Left forelimb (tissue), 1 donor: Measurements from ENCODE around the gene FAM13B.
"Not testable (repeated sequence)": the region's sequence is repeated elsewhere in the genome, so short reads cannot be mapped to it uniquely, and the experiment has no call there.

Experiments
- DNase-seq: peaks from one replicate; pipeline ENCODE4 v3.0.0-alpha.2; 2018; ENCODE audit warnings: low spot score

The FAM13B gene

DNA sequence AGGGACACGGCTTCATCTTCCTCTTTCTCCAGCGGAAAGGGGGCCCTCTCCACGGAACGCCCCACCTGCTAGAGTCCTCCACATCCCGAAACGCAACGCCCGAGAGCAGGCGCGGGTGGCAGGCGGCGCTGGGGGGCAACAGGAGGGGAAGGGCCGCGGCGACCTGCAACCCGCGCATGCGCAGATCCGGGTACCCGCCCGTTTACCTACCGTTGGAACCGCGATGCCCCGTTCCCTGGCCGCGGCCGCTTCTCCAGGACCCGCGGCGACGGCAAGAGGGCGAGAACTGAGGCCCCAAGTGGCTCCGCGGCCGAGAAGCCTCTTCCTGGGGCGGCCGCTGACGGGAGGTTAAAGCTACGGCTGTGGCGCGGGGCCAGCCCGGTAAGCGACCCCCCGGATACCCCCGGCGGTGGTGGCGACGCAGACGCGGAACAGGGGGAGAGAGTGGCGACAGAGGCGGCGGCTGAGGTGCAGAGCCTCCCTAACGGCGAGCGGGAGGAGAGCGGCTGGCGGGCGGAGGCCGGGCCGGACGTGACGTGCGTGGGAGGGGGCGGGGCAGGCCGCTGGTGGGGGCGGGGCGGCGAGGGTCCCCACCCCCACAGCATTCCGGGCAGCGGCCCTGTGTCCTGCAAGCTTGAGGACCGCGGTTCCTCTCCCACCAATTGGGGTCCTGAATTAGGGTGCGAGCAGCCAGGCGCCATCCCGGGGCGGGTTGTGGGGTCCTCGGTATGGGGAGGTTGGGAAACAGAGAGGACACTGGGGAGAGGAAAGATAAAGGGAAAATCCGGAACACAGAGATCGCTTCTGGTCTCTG is at the start of gene FAM13B:
Gene FAM13B, minus strand, starts transcription at position 508 of the 814 bp plus-strand sequence. CDS start 13,968 bp downstream, outside the sequence.
- peak; percentile 94 for DNase-seq

DNA sequence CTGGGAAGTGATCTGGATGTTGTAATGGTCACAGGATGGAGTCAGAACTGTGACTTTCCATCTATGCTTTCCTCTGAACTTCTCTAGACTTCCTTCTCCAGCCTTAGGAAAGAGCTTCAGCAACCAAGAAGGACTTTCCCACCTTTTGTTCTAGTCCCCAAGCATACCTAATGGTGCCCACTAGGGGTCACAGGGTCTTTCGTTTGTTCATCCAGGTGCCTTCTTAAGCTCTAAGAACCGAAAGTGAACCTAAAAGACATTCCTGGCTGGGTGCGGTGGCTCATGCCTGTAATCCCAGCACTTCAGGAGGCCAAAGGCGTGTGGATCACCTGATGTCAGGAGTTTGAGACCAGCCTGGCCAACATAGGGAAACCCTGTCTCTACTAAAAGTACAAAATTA is 49.2 kb upstream of the FAM13B start:
- no peak for DNase-seq

DNA sequence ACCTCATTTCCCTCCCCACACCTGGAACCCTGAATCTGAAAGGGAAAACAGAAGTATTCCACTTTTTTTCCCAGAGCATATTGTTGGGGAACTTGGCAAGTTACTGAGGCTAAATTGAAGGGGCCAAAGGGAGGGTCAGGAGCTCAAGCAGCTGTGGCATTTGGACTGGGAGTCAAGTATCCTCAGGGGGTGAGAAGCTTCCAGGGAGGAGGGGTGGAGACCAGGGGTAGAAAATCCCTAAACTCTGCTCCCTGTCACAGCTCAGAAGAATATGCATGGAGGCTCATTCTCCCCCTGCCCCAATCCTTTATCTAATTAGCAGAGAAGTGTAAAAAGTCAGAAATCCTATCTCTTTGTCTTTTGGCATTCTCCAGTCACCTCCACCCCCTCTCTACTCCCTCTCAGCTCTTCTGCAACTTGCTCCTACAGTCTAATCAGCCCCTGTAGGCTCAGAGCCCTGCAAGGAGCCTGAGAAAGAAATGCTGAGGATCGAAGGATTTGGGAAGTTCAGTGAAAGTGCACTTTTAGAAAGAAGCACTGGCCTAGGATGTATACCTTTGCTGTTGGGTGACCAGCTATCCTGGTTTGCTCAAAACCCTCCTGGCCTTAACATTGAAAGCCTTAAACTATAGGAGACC is 45.2 kb upstream of the FAM13B start:
- DNase-seq: no peak

DNA sequence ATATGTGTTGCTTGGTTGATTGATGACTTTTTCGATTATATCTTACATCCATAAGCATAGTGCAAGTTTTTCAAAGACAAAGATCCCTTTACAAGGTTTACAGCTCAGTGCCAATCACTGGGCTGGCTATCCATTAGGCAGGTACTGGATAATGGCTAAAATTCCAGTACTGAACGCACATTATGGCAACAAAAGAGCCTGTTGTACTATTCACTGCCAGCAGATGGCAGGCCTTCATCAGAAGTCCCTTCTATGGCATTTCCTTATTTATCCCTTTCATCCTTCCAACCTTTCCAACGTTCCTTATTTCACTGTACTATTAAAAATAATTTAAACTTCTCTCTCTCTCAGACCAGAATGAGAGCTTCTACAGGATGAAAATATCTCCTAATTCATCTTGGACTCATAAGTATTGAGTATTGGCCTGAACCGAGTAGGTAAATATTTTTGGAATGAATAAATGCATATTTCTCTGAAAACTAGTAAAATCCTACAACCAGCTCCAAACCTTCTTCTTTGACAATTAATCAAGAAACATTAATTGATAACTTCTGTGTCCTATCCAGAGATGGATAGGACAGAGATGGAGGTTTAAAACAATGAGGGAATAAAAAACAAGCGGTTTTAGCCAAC is 44.3 kb upstream of the FAM13B start:
- DNase-seq: no peak

DNA sequence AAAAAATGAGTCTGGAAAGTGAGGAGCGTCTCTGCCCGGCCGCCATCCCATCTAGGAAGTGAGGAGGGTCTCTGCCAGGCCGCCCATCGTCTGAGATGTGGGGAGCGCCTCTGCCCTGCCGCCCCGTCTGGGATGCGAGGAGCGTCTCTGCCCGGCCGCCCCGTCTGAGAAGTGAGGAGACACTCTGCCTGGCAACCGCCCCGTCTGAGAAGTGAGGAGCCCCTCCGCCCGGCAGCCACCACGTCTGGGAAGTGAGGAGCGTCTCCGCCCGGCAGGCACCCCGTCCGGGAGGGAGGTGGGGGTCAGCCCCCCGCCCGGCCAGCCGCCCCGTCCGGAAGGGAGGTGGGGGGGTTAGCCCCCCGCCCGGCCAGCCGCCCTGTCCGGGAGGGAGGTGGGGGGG is 37.1 kb upstream of the FAM13B start:
- DNase-seq: not testable (repeated sequence)

DNA sequence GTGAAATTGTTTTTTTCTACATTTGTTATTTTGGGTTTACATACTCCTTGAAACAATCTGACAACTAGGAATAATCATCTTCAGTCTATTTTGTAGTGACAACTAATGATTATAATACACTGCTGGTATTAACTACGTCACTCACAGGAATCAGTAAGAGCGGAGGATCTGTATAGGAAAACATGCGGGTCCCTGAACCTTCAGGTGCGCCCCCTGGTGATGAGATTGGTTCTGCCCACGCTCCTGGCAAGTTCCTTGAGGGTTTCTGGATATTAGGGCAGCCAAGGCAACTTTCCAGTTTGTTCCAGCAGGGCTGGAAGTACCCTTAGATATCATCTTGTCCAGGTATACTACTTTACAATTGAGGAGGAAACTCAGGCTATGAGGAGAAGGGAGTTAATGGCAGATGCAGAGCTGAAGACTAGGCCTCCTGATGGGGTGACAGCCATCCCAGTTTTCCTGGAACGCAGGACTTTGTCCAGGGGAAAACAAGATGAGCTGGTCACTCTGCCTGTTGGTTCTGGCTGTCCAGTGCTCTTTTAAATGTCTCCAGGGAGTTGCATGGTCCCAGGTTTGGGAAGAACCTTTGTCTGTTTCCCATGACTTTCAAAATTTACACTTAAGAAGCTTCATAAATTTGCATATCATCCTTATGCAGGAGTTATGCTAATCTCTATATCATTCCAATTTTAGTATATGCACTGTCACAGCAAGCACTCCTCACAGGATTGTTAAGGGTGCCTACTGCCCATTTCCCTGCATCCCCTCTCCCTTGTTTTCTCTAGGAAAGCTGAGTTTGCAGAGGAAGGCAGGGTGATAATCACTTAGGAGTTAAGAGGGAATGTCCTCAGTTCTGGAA is 36.1 kb upstream of the FAM13B start:
- DNase-seq: no peak

DNA sequence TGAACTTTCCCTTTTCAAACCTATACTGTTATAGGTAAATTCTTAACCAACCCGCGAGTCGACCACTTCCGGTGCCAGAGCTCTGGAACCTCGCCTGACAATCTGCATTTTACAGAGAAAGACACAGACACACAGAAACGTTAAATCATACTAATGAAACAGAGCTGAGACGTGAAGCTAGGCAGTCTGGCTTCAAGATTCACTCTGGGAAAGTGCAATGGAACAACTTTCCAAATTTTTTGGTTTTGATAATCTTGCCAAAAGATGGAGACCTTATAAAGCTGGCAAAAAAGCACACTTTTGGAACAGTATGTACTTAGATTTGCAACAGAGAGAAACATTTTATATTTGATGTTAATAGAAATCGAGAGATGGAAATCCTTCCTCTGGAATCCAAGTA is 35.1 kb upstream of the FAM13B start:
- DNase-seq: no peak

DNA sequence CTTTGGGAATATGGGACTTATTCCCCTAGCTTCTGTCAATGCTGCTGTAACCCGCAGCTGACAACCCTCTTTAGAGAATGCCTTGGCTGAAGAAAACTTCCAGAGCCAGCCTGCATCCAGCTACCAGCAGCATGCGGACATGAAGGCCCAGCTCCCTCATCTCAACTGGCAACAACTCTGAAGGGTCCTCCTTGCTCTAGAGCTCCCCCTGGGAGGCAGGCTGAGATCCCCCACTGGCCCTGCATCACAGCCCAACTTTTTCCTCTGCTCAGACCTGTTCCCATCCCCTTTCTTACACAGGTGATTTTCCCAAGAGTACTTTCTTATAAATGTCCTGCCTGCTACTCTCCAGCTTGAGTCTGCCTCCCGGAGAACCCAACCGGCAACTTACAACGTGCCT is 32.2 kb upstream of the FAM13B start:
- no peak for DNase-seq

DNA sequence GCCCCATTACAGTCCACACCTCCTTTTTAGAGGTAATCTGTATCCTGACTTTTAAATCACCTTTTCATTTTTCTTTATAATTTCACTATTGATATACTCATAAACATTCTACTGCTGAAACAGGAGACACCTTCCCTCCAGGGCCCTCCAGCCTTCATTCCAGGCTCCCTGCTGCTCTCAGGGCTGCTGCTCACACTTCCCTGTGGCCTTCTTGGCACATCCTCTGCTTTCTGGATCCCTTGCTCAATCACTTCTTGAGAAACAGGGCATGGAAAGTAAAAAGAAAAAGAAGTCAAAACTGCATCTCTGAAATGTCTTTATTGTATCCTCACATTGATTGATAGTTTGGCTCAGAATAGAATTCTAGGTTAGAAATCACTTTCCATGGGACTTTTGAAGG is 31.6 kb upstream of the FAM13B start:
- DNase-seq: no peak

DNA sequence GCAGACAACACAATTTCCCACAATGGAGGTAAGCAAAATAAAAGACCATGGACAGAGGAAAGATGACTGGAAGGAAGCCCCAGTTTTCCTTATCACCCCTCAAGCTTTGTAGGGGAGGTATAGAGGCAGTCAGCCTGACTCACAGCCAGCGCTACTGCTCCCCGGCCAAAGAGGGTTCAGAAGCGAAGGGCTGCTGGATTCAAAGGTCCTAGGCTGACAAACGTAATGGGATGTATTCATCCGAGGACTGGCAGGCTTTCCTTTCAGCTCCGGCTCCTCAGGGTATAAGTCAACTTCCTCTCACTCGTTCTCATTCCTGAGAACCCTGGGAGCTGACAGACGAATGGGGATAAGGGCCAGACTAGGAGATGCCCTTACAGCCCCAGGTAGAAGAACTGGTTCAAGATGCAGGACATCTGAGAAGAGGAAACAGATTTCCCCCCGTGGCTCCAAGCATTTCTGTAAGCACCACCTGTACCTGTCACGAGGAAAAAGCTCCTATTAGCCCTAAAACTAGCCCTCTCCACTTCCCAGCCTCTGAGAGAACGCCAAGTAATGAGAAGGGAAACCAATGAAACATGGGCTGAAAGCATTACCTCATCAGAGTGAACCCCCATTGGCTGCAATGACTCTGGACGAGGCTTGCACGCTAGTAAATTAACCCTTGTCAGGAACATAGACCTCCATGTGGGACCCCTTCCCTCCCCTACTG is 22.1 kb upstream of the FAM13B start:
- no peak for DNase-seq

DNA sequence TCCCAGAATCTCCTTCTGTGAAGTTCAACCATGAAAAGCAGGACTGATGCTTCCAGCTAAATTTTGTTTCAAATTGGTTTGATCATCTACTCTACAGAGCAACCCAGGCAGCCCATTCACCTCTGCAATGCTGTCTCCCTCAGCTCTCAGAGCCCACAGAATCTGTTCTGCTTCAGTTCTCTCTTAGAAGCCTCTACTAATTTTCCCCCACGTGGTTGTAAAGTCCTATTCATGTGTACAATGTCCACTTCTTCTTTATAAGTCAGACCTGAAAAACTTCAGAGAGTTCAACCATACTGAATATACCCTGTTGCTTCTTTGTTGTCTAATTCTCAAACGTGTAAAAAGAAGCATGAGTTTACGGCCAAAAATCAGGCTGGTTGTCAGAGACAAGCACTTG is 21.3 kb upstream of the FAM13B start:
- no peak for DNase-seq

DNA sequence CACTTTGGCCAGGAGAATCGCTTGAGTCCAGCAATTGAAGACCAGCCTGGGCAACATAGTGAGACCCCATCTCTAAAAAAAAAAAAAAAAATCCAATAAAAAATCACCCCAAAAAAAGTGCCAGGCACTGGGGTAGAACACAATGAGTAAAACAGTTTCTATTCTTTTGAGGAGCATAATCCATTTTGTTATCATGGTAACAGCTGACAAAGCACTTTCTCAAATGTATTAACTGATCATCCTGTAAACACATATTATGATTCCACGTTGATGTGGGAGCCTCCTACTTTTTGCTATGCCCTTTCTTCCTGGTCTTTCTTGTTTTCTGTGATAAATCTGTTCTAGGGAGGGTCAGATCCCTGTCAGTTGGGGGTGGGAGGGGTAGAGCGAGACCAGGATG is 20.7 kb upstream of the FAM13B start:
- no peak for DNase-seq

DNA sequence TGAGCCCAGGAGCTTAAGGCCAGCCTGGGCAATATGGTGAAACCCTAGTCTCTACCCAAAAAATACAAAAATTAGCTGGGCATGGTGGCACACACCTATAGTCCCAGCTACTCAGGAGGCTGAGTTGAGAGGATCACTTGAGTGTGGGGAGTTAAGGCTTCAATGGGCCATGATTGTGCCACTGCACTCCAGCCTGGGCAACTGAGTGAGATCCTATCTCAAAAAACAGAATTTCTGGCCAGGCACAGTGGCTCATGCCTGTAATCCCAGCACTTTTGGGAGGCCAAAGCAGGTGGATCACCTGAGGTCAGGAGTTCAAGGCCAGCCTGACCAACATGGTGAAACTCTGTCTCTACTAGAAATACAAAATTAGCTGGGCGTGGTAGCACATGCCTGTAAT is 19.8 kb upstream of the FAM13B start:
- not testable (repeated sequence) for DNase-seq

DNA sequence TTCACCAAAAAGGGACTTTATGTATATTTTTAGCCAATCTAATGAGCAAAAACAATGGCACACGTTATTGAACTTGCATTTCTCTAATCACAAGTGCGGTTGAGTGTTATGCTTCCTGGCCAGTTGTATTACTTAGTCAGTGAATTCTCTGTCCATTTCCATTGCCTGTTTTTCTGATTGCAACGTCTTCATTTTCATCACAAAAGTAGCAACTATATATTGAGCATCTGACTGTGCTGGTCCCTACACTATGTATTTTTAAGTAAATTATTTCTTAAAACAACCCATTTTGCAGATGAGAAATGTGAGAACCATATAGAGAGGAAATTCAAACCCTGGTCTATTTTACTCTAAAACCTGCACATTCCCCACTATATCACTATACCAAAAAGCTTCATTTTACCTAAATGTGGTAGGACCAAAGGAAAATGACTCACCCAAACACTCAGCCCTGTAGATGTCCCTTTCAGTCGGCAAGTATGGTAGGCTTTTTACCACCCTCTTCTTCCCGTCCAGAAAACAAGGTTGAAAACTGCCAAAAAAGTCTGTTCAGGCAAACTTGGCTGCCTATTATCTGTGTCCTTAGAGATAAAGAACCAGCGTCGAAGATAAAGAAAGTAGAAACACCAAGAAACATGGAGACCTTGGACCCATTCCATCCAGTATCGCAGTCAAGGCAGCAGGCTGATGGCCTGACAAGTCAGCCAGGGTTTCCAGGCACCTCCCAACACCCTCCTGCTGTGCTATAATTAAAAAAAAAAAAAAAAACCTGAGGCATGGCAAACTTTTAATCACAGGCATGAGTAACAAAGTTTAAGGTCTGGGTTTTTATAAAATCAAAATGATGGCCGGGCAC is 18.8 kb upstream of the FAM13B start:
- DNase-seq: no peak

DNA sequence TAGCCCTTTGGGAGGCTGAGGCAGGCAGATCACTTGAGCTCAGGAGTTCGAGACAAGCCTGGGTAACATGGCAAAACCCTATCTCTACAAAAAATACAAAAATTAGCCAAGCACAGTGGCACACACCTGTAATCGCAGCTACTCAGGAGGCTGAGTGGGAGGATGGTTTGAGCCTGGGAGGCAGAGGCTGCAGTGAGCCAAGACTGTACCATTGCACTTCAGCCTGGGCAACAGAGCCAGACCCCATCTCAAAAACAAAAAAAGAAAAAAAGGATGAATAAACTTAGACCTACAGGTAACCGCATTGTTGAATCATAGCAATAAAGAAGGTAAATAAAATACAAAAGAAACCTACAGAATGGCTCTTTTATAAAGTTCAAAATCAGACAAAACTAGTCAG is 12.4 kb upstream of the FAM13B start:
- not testable (repeated sequence) for DNase-seq

DNA sequence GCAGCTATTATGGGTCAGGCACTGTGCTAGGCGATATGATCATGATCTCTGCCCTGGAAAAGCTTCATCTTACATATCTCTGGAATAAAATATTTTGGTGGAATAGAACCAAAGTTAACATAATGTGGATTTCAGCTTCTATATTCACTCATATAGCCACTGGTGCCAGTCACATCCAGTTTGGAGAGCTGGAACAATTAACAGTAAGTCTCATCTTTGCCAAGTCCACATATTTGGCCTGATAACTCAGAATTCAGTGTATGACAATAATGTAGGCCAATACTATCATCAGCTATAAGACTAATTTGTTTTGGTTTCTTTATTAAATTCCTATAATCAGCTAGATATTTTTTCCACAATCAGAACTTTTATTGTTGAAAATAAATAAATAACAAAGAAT is 5.9 kb upstream of the FAM13B start:
- no peak for DNase-seq

DNA sequence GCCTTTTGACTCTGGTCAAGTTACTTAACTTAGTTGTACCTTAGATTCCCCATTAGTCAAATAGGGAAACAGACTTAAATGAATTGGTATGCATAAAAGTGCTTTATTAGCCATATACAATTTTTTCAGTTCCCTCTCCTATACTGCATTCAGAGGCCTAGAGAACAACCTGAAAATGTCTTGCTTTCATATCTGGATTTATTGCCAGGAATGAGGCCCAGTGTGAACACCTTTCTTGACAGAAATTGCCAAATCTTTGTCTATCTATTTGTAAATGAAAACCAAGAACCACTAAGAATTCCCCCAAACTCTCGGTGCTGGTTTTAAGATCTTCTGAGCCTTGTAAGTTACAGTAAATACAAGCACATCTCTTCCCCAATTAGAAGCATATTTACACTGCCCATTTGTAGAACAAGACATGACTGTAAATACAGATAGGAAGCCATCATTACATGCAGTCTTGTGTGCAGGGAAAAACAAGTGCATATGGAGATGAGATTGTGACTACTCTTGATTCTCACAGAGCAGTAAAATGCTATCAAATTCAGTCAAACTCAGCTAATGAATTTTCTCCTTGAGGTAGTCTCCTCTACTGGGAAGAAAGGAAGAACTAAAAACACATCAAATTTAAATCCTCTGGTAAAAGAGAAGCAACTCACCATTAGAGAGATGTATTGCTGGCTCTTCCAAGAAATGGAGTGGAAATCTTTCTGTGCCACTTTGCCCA is 5.2 kb upstream of the FAM13B start:
- no peak for DNase-seq

DNA sequence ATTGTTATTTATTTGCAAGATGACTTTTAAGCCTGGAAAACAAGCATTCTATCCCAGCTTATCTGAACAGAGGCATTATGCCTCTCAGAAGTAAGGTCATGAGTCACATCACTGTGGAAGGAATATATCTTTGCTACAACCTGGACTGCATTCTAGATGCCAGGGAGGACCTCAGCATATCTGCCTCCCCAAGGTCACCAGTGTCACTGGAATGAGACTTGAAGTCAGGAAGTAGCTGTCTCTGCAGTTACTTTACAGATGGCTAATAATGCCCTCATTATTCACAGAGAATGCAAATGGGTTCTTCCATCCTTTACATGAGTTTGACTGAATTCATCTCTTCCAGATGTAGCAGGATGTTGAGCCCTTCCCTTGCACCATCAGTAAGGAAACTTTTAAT is 4.4 kb upstream of the FAM13B start:
- no peak for DNase-seq

DNA sequence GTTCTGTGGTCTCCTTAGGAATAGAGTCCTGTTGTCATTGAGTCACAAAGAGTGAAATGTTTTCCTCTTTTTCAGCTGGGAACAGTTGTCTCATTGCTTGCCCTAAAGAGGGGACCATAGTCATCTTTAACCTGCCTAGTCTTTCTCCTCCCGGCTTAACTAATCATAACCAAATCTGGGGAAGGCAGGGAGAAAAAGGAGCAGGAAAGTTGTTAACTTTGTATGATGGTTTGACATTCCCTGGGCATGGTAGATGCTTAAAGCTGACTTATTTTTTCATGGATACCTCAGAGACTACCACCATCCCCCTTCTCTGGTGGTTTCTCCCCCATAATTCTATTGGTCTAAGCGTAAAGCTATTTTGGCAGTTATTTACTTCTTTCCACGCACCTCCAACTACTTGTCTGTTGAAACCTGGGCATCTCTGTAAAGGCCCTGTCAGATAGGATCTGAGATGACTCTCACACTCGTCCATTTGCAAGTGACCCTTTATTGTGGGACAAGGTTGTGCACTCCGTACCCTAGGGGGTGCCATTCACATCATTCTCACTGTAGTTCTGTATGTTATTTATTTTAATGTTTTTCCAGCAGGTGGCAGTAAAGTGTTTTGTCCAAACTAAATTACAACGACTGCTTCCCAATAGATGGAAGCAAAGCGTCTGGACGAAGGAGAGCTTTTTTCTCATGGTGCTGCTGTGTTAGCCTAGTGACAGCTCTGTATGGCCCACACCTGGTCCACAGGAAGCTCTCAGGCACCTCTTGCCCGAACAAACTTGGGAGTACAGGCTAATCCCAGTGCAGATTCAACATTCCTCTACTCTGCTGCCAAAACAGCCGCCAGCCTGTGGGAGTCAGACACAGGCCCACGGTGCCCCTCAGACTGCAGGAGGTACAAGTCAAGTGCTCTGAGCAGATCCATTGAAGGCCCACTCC is 3.0 kb upstream of the FAM13B start:
- DNase-seq: peak; percentile 68
